GM19324 (cell line): ENCODE measurements around the gene SMIM17.
"Not testable (repeated sequence)": the region's sequence is repeated elsewhere in the genome, so short reads cannot be mapped to it uniquely, and the experiment has no call there.

Experiments used
- ATAC-seq: cut with Tn5 transposase; IDR thresholded peaks from one replicate; pipeline ENCODE4 v1.9.1; 2021; ENCODE audit warnings: mild to moderate bottlenecking, moderate library complexity; ENCODE audit not compliant: unreplicated experiment, low FRiP score

The SMIM17 gene

GRCh38 chr19:56654151-56654550 lies 11.2 kb downstream of the SMIM17 start:
- ATAC-seq: no peak

GRCh38 chr19:56660381-56661107 lies 17.6 kb downstream of the SMIM17 start:
- no peak for ATAC-seq

GRCh38 chr19:56661248-56661647 lies 18.3 kb downstream of the SMIM17 start:
- no peak for ATAC-seq

- no peak for ATAC-seq
Measured at GRCh38 chr19:56663931-56664500, 21.1 kb downstream of the SMIM17 start.

- no peak for ATAC-seq
Measured at GRCh38 chr19:56664511-56664910, 21.6 kb downstream of the SMIM17 start.

- no peak for ATAC-seq
Measured at GRCh38 chr19:56667311-56667870, 24.4 kb downstream of the SMIM17 start.

GRCh38 chr19:56668676-56669075 lies 25.7 kb downstream of the SMIM17 start:
- no peak for ATAC-seq

GRCh38 chr19:56670401-56670960 lies 27.5 kb downstream of the SMIM17 start:
- no peak for ATAC-seq

GRCh38 chr19:56670961-56671612 lies 28.1 kb downstream of the SMIM17 start:
- ATAC-seq: no peak

- ATAC-seq: no peak
Measured at GRCh38 chr19:56671613-56671994, 28.6 kb downstream of the SMIM17 start, which contains the start of gene ZNF835. Gene ZNF835, minus strand, starts transcription at chr19:56671757. Its CDS starts 6,559 bp downstream, at chr19:56665198.

GRCh38 chr19:56672610-56673009 lies 29.7 kb downstream of the SMIM17 start:
- not testable (repeated sequence) for ATAC-seq

- no peak for ATAC-seq
Measured at GRCh38 chr19:56678205-56678604, 35.2 kb downstream of the SMIM17 start.

GRCh38 chr19:56681702-56682101 lies 38.7 kb downstream of the SMIM17 start:
- ATAC-seq: no peak

- no peak for ATAC-seq
Measured at GRCh38 chr19:56683116-56683515, 40.2 kb downstream of the SMIM17 start.

GRCh38 chr19:56687031-56687430 lies 44.1 kb downstream of the SMIM17 start:
- no peak for ATAC-seq

- no peak for ATAC-seq
Measured at GRCh38 chr19:56689198-56689597, 46.2 kb downstream of the SMIM17 start.

- ATAC-seq: no peak
Measured at GRCh38 chr19:56690670-56691069, 47.7 kb downstream of the SMIM17 start.

- no peak for ATAC-seq
Measured at GRCh38 chr19:56692206-56692895, 49.4 kb downstream of the SMIM17 start.

- ATAC-seq: no peak
Measured at GRCh38 chr19:56699552-56699951, 56.6 kb downstream of the SMIM17 start.

GRCh38 chr19:56701895-56702294 lies 58.9 kb downstream of the SMIM17 start:
- no peak for ATAC-seq
